Sigmoid colon (tissue), 7 donors: ENCODE data around the gene GDF15. TPM values are rescaled to one million over a fixed set of nuclear protein-coding genes. Genes with fewer than 3 reads are reported as not detected.

Experiments used
- DNase-seq: peaks from one replicate; pipeline ENCODE4 v3.0.0-alpha.2; 2019
- H3K27ac ChIP-seq, 4 donors: fragments of 200-600 bp; sonication (generic); one replicate each; pipeline ENCODE4 v1.5.1; 2016 to 2019; ENCODE audit warnings: mild to moderate bottlenecking in 1 of 4
- H3K27me3 ChIP-seq, 3 donors: fragments of 200-600 bp; sonication (generic); one replicate each; pipeline ENCODE4 v1.5.1; 2019; ENCODE audit warnings: mild to moderate bottlenecking in 1 of 3
- H3K36me3 ChIP-seq, 4 donors: fragments of 200-600 bp; sonication (generic); one replicate each; pipeline ENCODE4 v1.5.1; 2016 to 2019
- H3K4me1 ChIP-seq, 4 donors: fragments of 200-600 bp; sonication (generic); one replicate each; pipeline ENCODE4 v1.5.1; 2017 to 2019
- H3K4me3 ChIP-seq, 4 donors: fragments of 200-600 bp; sonication (generic); one replicate each; pipeline ENCODE4 v1.5.1; 2017 to 2019; ENCODE audit warnings: mild to moderate bottlenecking in 2 of 4, moderate library complexity in 1 of 4
- H3K9me3 ChIP-seq, 4 donors: fragments of 200-600 bp in 3 of 4; sonication (generic) in 3 of 4; one replicate each; pipeline versions ENCODE4 v1.5.1 to v1.6.1; 2013 to 2019
- CTCF ChIP-seq, 4 experiments: fragments of 450-650 bp in 3 of 4; fragments of 200-600 bp in 1 of 4; IDR thresholded peaks; one replicate each; pipeline ENCODE4 v1.5.1; 2016 to 2019; ENCODE audit warnings: antibody characterized with exemption in 4 of 4, mild to moderate bottlenecking in 3 of 4, moderate library complexity in 2 of 4
- EP300 ChIP-seq, 4 donors: sonication (generic); formaldehyde crosslinking; IDR thresholded peaks; one replicate each; pipeline ENCODE4 v1.6.1; 2017; ENCODE audit warnings: antibody characterized with exemption in 4 of 4
- POLR2A ChIP-seq, 2 donors: fragments of 450-650 bp; IDR thresholded peaks; one replicate each; pipeline ENCODE4 v1.6.1; 2016; ENCODE audit warnings: antibody characterized with exemption in 2 of 2, mild to moderate bottlenecking in 2 of 2, moderate library complexity in 2 of 2
- POLR2AphosphoS5 ChIP-seq, 4 donors: sonication (generic); formaldehyde crosslinking; IDR thresholded peaks; one replicate each; pipeline ENCODE4 v1.6.1; 2017; ENCODE audit warnings: antibody characterized with exemption in 4 of 4
- WGBS, 2 donors: extraction: QIAGEN DNeasy Blood & Tissue Kit; methylation state at CpG; one replicate each; pipeline ENCODE4 v1.1.7; 2013; 5-methylcytosine and 5-hydroxymethylcytosine counted together
- intact Hi-C: fragments of 100-400 bp; cut with DNase I; formaldehyde crosslinking; loops from one replicate; pipeline ENCODE4 v1.15.1; 2023
- polyA plus RNA-seq, 3 donors: library from polyadenylated mRNA; stranded (reverse); fragments of 200-250 nt; gene quantifications; one replicate each; pipeline ENCODE4 v1.2.3, GENCODE V29; 2013
- total RNA-seq, 4 donors: library from RNA; depleted of rRNA; stranded (reverse); fragments of >200 nt; gene quantifications; one replicate each; pipeline ENCODE4 v1.1.0, GENCODE V29; 2016
- donor health status: healthy with polysubstance abuse.
- donor health status: Bipolar disorder and iron deficiency.
- donor health status: healthy.

Gene GDF15
- total and polyA plus RNA-seq, 7 donors = 1.1 to 79.7 (median 7.2) TPM

GRCh38 chr19:18423258-18424020 is 37.5 kb downstream of the GDF15 start:
- Histone ChIP-seq H3K36me3 (no peaks in the 10 kb centered on the region), H3K27ac (peak overlapping the region; percentile 7 to 82 (median 32)), H3K9me3 (no peaks in the 10 kb centered on the region), H3K27me3 (peaks cover 0 to 2% (median 0%) of the 10 kb centered on the region in 3 donors), H3K4me3 (no peak overlapping the region), H3K4me1 (peaks cover 0 to 73% (median 50%) of the 10 kb centered on the region in 4 donors)
- WGBS, 2 donors = 54 to 78% methylated on average over 21 of the region's 21 CpGs
- no peak for DNase-seq
- TF ChIP-seq POLR2A (IDR thresholded peaks at IDR 0.05) (no peak), POLR2AphosphoS5 (IDR thresholded peaks at IDR 0.05) (no peak), EP300 (IDR thresholded peaks at IDR 0.05) (no peak), CTCF (IDR thresholded peaks at IDR 0.05) (no peak)
- intact Hi-C loops = no loop called here

GRCh38 chr19:18424122-18424889 is 38.3 kb downstream of the GDF15 start:
- H3K27me3 ChIP-seq = no peaks in the 10 kb centered on the region
- no peaks in the 10 kb centered on the region for H3K9me3 ChIP-seq
- intact Hi-C loops = no loop called here
- peaks cover 4 to 75% (median 52%) of the 10 kb centered on the region in 4 donors for H3K4me1 ChIP-seq
- peak; percentile 60 for DNase-seq
- 72 to 85% methylated on average over 22 of the region's 22 CpGs for WGBS, 2 donors
- no peak overlapping the region for H3K4me3 ChIP-seq
- no peak for TF ChIP-seq POLR2AphosphoS5 (IDR thresholded peaks at IDR 0.05)
- no peak for TF ChIP-seq EP300 (IDR thresholded peaks at IDR 0.05)
- no peak for TF ChIP-seq CTCF (IDR thresholded peaks at IDR 0.05)
- no peak for TF ChIP-seq POLR2A (IDR thresholded peaks at IDR 0.05)
- no peaks in the 10 kb centered on the region for H3K36me3 ChIP-seq
- peak overlapping the region; percentile 7 to 82 (median 55) for H3K27ac ChIP-seq

GRCh38 chr19:18424890-18425514 is 39.0 kb downstream of the GDF15 start:
- 89 to 90% methylated on average over 17 of the region's 17 CpGs for WGBS, 2 donors

More at GRCh38 chr19:18424890-18425514, 39.0 kb downstream of the GDF15 start:
- H3K36me3 ChIP-seq = no peaks in the 10 kb centered on the region
- H3K4me3 ChIP-seq = no peak overlapping the region
- DNase-seq = peak; percentile 60
- H3K27ac ChIP-seq = peak overlapping the region; percentile 65 to 82 (median 72)
- intact Hi-C loops = no loop called here
- peaks cover 4 to 78% (median 55%) of the 10 kb centered on the region in 4 donors for H3K4me1 ChIP-seq
- H3K27me3 ChIP-seq = no peaks in the 10 kb centered on the region
- TF ChIP-seq POLR2AphosphoS5 (IDR thresholded peaks at IDR 0.05) (no peak), POLR2A (IDR thresholded peaks at IDR 0.05) (no peak), CTCF (IDR thresholded peaks at IDR 0.05) (no peak), EP300 (IDR thresholded peaks at IDR 0.05) (no peak)
- no peaks in the 10 kb centered on the region for H3K9me3 ChIP-seq
